Endothelial cell of umbilical vein (primary cell): ENCODE results near the gene ANKS1B. TPM values are rescaled to one million over a fixed set of nuclear protein-coding genes. Genes with fewer than 3 reads are reported as not detected.

Experiments
- BruUV-seq: library from RNA; stranded (reverse); fragments of 400-500 nt; replicated peaks from 2 replicates; lab custom pipeline; 2021; lab: Mats Ljungman, UMichigan
- CTCF ChIA-PET: fragments of 300-600, 350-600 bp; sonication (Branson Sonifier 250); formaldehyde crosslinking; loops from one replicate; lab custom pipeline; 2021; ENCODE audit warnings: antibody characterized with exemption, inconsistent platforms; lab: Charles Lee
- POLR2A ChIA-PET: fragments of 300-600, 350-600 bp; sonication (Branson Sonifier 250); formaldehyde crosslinking; loops from one replicate; lab custom pipeline; 2021; ENCODE audit warnings: antibody characterized with exemption, inconsistent platforms; lab: Charles Lee
- DNase-seq: peaks from one replicate; pipeline ENCODE4 v3.0.0-alpha.2; 2011; ENCODE audit warnings: low read depth, low spot score
- FAIRE-seq: peaks from 2 replicates; lab custom pipeline; 2011; peaks lifted over from hg19 to GRCh38; lab: Jason Lieb, UNC
- H2AFZ ChIP-seq: 2 replicates; pipeline ENCODE4 v1.6.0; 2012; ENCODE audit warnings: low read depth, low read length, control low read depth, inconsistent platforms
- H3K27ac ChIP-seq: 2 replicates; pipeline ENCODE4 v1.5.1; 2011; ENCODE audit warnings: low read depth, mild to moderate bottlenecking, control low read depth, low read length, moderate library complexity; ENCODE audit not compliant: insufficient read depth
- H3K27me3 ChIP-seq, 2 experiments: 2 replicates each; pipeline versions ENCODE4 v1.6.0 to v1.6.1; 2011; ENCODE audit warnings: low read length in 2 of 2, mixed read lengths in 1 of 2; ENCODE audit not compliant: control insufficient read depth in 2 of 2, insufficient read depth in 2 of 2
- H3K36me3 ChIP-seq, 2 experiments: 2 replicates in 1 of 2; 3 replicates in 1 of 2; pipeline ENCODE4 v1.5.1; 2011; ENCODE audit warnings: low read length in 2 of 2, mild to moderate bottlenecking in 1 of 2, moderate library complexity in 1 of 2; ENCODE audit not compliant: control insufficient read depth in 2 of 2, insufficient read depth in 2 of 2; ENCODE audit errors: extremely low read depth in 1 of 2
- H3K4me1 ChIP-seq: 3 replicates; pipeline ENCODE4 v1.5.1; 2011; ENCODE audit warnings: mild to moderate bottlenecking, low read length; ENCODE audit not compliant: control insufficient read depth, insufficient read depth; ENCODE audit errors: extremely low read depth
- H3K4me2 ChIP-seq: 2 replicates; pipeline ENCODE4 v1.6.1; 2011; ENCODE audit warnings: low read length, control low read depth, mixed read lengths; ENCODE audit not compliant: insufficient read depth
- H3K4me3 ChIP-seq, 3 experiments: fragments of 200-600 bp in 1 of 3; sonication (generic), shearing (Covaris generic) in 1 of 3; replicated peaks in 1 of 3; 2 replicates each; pipeline ENCODE4 v1.5.1; 2011 to 2016; ENCODE audit warnings: control low read depth in 3 of 3, low read length in 3 of 3, mild to moderate bottlenecking in 2 of 3, inconsistent platforms in 1 of 3, low read depth in 1 of 3, moderate library complexity in 1 of 3; ENCODE audit not compliant: insufficient read depth in 1 of 3
- H3K79me2 ChIP-seq: 2 replicates; pipeline ENCODE4 v1.6.0; 2012; ENCODE audit warnings: low read length, inconsistent platforms; ENCODE audit not compliant: control insufficient read depth, insufficient read depth
- H3K9ac ChIP-seq: replicated peaks from 2 replicates; pipeline ENCODE3; 2011; ENCODE audit warnings: low read length, control low read depth; ENCODE audit not compliant: insufficient read depth; ENCODE audit errors: extremely low read depth
- H3K9me1 ChIP-seq: replicated peaks from 3 replicates; pipeline ENCODE4 v1.6.0; 2011; ENCODE audit warnings: mild to moderate bottlenecking, low read length; ENCODE audit not compliant: control insufficient read depth, insufficient read depth; ENCODE audit errors: extremely low read depth
- H3K9me3 ChIP-seq: replicated peaks from 2 replicates; pipeline ENCODE4 v1.5.1; 2012; ENCODE audit warnings: low read length, inconsistent platforms; ENCODE audit not compliant: control insufficient read depth, insufficient read depth
- H4K20me1 ChIP-seq: replicated peaks from 2 replicates; pipeline ENCODE3; 2011; ENCODE audit warnings: mild to moderate bottlenecking, low read length; ENCODE audit not compliant: control insufficient read depth, insufficient read depth; ENCODE audit errors: extremely low read depth
- EZH2 ChIP-seq: IDR thresholded peaks from 2 replicates; pipeline ENCODE4 v1.6.1; 2012; ENCODE audit warnings: borderline replicate concordance, low read depth, mild to moderate bottlenecking, moderate library complexity, low read length, inconsistent platforms; ENCODE audit not compliant: severe bottlenecking
- FOS ChIP-seq: IDR thresholded peaks from 2 replicates; pipeline ENCODE4 v1.6.1; 2011; ENCODE audit warnings: mild to moderate bottlenecking, low read length, moderate library complexity, borderline replicate concordance; ENCODE audit not compliant: insufficient read depth
- GATA2 ChIP-seq: IDR thresholded peaks from 2 replicates; pipeline ENCODE4 v1.7.0; 2011; ENCODE audit warnings: low read depth, mild to moderate bottlenecking, moderate library complexity, mixed read lengths, low read length; ENCODE audit not compliant: insufficient read length, insufficient read depth
- JUN ChIP-seq: IDR thresholded peaks from 2 replicates; pipeline ENCODE4 v1.6.1; 2011; ENCODE audit warnings: borderline replicate concordance, low read depth; ENCODE audit not compliant: insufficient read length, insufficient read depth
- MYC ChIP-seq: IDR thresholded peaks from one replicate; pipeline ENCODE4 v1.6.1; 2011; ENCODE audit warnings: mild to moderate bottlenecking, low read depth, low read length
- POLR2A ChIP-seq: IDR thresholded peaks from 2 replicates; pipeline ENCODE4 v1.6.1; 2012; ENCODE audit warnings: low read depth, mild to moderate bottlenecking, control low read depth, low read length
- POLR2AphosphoS5 ChIP-seq: IDR thresholded peaks from 2 replicates; pipeline ENCODE4 v1.6.1; 2012; ENCODE audit warnings: low read depth, mild to moderate bottlenecking, control low read depth, low read length, moderate library complexity; ENCODE audit not compliant: insufficient read depth
- dilution Hi-C: fragments of 300-500 bp; cut with MboI; formaldehyde crosslinking; loops from one replicate; pipeline ENCODE4 v1.15.0; 2019; ENCODE audit warnings: low sequenced_read_pairs; ENCODE audit not compliant: extremely low pct_ligation_motif_present
- intact Hi-C: fragments of 100-400 bp; cut with micrococcal nuclease; formaldehyde crosslinking; loops from one replicate; pipeline ENCODE4 v1.10.0; 2022
- polyA plus RNA-seq, 4 experiments: library from polyadenylated mRNA; depleted of rRNA in 3 of 4; stranded (reverse) in 3 of 4; unstranded in 1 of 4; fragments of >200 nt; gene quantifications; 2 replicates each; pipeline versions ENCODE4 v1.2.1 to v1.2.3, GENCODE V29; 2011 to 2012; ENCODE audit warnings: missing spikeins in 1 of 4
- total RNA-seq: library from RNA; stranded (reverse); gene quantifications from 2 replicates; pipeline ENCODE4 v1.2.3, GENCODE V29; 2021
- TF ChIP-seq, protein P1 (sequence below), 2 donors: IDR thresholded peaks; 1 replicate in 1 of 2; 2 replicates in 1 of 2; pipeline ENCODE4 v1.5.1; 2011; ENCODE audit warnings: low read length in 2 of 2, mild to moderate bottlenecking in 2 of 2, moderate library complexity in 2 of 2, control low read depth in 1 of 2, inconsistent platforms in 1 of 2, low read depth in 1 of 2; ENCODE audit not compliant: insufficient read depth in 1 of 2; ENCODE audit errors: extremely low read depth in 1 of 2
- TF ChIP-seq, protein P2 (sequence below): IDR thresholded peaks from 2 replicates; pipeline ENCODE4 v1.6.1; 2011; ENCODE audit not compliant: insufficient read depth, insufficient read length

The ANKS1B gene
- total and polyA plus RNA-seq, 2 donors (not counting 3 experiments of a cell fraction or from before 2014, with no cell fraction given) = 0.15 to 0.38 TPM

DNA sequence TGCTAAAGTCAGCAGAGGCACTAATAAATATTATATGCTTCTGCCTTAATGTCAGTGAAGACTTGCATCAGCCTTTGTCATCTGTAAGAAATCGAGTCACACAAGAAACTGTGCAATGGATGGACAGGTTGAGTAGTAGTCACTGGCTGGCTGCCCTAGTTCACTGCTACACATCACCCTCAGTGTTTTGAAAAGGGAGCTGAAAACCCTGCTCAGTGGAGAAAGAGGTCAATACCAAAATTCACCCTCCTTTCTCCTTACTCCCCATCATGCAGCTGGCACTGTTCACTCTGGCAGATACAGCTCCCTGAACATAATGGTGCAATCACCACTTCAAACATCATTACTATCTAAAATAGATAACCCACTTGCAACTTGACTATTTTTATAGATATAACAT is 6.6 kb downstream of the ANKS1B start:
- no TSS peak for BruUV-seq
- no peak for FAIRE-seq

GRCh38 chr12:99977550-99977949 is 7.2 kb downstream of the ANKS1B start:
- Histone ChIP-seq H3K9me1 (no peaks in the 10 kb centered on the region), H3K79me2 (no peaks in the 10 kb centered on the region), H3K4me3 (no peak overlapping the region), H2AFZ (no peak overlapping the region), H3K4me2 (no peak overlapping the region), H3K9me3 (no peaks in the 10 kb centered on the region), H3K27ac (no peak overlapping the region), H3K27me3 (peaks cover 2 to 20% of the 10 kb centered on the region in 2 experiments), H3K36me3 (no peaks in the 10 kb centered on the region), H3K9ac (no peak overlapping the region), H3K4me1 (no peaks in the 10 kb centered on the region), H4K20me1 (no peaks in the 10 kb centered on the region)
- BruUV-seq = no TSS peak
- intact Hi-C loops (no loop called here), dilution Hi-C loops (no loop called here)
- TF ChIP-seq MYC (no peak), EZH2 (no peak), POLR2AphosphoS5 (no peak), POLR2A (no peak), GATA2 (no peak), FOS (no peak), JUN (no peak)
- TF ChIP-seq, protein P1, sequence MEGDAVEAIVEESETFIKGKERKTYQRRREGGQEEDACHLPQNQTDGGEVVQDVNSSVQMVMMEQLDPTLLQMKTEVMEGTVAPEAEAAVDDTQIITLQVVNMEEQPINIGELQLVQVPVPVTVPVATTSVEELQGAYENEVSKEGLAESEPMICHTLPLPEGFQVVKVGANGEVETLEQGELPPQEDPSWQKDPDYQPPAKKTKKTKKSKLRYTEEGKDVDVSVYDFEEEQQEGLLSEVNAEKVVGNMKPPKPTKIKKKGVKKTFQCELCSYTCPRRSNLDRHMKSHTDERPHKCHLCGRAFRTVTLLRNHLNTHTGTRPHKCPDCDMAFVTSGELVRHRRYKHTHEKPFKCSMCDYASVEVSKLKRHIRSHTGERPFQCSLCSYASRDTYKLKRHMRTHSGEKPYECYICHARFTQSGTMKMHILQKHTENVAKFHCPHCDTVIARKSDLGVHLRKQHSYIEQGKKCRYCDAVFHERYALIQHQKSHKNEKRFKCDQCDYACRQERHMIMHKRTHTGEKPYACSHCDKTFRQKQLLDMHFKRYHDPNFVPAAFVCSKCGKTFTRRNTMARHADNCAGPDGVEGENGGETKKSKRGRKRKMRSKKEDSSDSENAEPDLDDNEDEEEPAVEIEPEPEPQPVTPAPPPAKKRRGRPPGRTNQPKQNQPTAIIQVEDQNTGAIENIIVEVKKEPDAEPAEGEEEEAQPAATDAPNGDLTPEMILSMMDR (IDR thresholded peaks at IDR 0.05; ENCODE audit: extremely low read depth in 1 of 2, insufficient read depth in 1 of 2, low read depth in 1 of 2, low read length in 2 of 2) = no peak
- TF ChIP-seq, protein P2, sequence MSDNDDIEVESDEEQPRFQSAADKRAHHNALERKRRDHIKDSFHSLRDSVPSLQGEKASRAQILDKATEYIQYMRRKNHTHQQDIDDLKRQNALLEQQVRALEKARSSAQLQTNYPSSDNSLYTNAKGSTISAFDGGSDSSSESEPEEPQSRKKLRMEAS = no peak
- POLR2A ChIA-PET = no interaction called here
- DNase-seq (no peak), FAIRE-seq (no peak)
- CTCF ChIA-PET = no interaction called here

More for the DNA sequence above, 6.6 kb downstream of the ANKS1B start:
- no peaks in the 10 kb centered on the region for H4K20me1 ChIP-seq
- DNase-seq = no peak
- no peak overlapping the region for H3K27ac ChIP-seq
- H3K4me2 ChIP-seq = no peak overlapping the region
- no peaks in the 10 kb centered on the region for H3K79me2 ChIP-seq
- H3K4me3 ChIP-seq = no peak overlapping the region
- H3K4me1 ChIP-seq = no peaks in the 10 kb centered on the region
- H3K36me3 ChIP-seq = no peaks in the 10 kb centered on the region
- H3K9me3 ChIP-seq = no peaks in the 10 kb centered on the region
- no peak overlapping the region for H3K9ac ChIP-seq
- no peak for TF ChIP-seq GATA2
- TF ChIP-seq FOS = no peak
- TF ChIP-seq EZH2 = no peak
- TF ChIP-seq, protein P2 = no peak
- TF ChIP-seq POLR2A = no peak
- no peak for TF ChIP-seq MYC
- no peaks in the 10 kb centered on the region for H3K9me1 ChIP-seq
- ChIA-PET POLR2A (no interaction called here), CTCF (interaction anchor here (1.3 kb wide), 1 partner anchor 427 kb away, joined by 4 read pairs; no protein-coding TSS in a partner anchor)
- intact Hi-C loops (no loop called here), dilution Hi-C loops (no loop called here)
- no peak overlapping the region for H2AFZ ChIP-seq
- peaks cover 2 to 23% of the 10 kb centered on the region in 2 experiments for H3K27me3 ChIP-seq
